ENCODE results near the gene BRIP1.

GRCh38 chr17:61659437-61659836 lies 203.9 kb downstream of the BRIP1 start:
- no peak for TF ChIP-seq CTCF (IDR thresholded peaks at IDR 0.05)
- TF ChIP-seq ZFX (IDR thresholded peaks at IDR 0.05; ENCODE audit: borderline replicate concordance), result no peak
